GM10266 (cell line): ENCODE results near the gene SKIDA1.

Experiments
- DNase-seq: peaks from one replicate; pipeline ENCODE4 v3.0.0; 2012; ENCODE audit errors: extremely low spot score
- TF ChIP-seq, protein P1 (sequence below): IDR thresholded peaks from 2 replicates; pipeline ENCODE4 v1.5.1; 2012; ENCODE audit warnings: mild to moderate bottlenecking, low read depth; ENCODE audit not compliant: control insufficient read depth, insufficient read depth; ENCODE audit errors: missing control alignments

SKIDA1 gene

DNA sequence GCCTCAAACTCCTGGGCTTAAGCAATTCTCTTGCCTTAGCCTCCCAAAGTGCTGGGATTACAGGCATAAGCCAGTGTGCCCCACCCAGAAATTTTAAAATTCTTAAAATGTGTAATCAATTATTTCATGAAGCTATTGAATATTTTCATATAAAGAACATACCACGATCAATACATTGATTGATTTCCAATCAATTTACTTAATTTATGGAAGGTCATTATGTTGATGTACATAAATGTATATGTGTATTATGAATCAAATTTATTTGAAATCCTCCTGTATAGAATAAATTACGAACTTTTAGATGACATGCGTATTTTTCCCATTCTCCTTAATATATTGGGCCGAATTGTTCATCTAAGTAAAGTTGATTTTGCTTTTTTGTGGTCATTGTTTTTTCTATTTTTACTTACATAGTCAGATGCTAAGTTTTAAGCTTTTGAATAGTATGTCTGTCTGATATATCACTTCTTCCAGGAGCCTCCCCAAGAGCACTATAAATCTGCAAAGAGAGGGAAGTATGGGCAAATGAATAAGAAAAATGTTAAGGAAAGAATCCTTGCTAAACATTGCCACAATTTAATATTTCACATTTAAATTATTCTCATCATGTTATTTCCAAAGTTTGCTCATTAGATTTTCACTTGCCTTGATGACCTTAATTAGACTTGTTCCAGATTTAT is 35.3 kb downstream of the SKIDA1 start:
- DNase-seq = no peak
- TF ChIP-seq, protein P1, sequence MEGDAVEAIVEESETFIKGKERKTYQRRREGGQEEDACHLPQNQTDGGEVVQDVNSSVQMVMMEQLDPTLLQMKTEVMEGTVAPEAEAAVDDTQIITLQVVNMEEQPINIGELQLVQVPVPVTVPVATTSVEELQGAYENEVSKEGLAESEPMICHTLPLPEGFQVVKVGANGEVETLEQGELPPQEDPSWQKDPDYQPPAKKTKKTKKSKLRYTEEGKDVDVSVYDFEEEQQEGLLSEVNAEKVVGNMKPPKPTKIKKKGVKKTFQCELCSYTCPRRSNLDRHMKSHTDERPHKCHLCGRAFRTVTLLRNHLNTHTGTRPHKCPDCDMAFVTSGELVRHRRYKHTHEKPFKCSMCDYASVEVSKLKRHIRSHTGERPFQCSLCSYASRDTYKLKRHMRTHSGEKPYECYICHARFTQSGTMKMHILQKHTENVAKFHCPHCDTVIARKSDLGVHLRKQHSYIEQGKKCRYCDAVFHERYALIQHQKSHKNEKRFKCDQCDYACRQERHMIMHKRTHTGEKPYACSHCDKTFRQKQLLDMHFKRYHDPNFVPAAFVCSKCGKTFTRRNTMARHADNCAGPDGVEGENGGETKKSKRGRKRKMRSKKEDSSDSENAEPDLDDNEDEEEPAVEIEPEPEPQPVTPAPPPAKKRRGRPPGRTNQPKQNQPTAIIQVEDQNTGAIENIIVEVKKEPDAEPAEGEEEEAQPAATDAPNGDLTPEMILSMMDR = no peak

DNA sequence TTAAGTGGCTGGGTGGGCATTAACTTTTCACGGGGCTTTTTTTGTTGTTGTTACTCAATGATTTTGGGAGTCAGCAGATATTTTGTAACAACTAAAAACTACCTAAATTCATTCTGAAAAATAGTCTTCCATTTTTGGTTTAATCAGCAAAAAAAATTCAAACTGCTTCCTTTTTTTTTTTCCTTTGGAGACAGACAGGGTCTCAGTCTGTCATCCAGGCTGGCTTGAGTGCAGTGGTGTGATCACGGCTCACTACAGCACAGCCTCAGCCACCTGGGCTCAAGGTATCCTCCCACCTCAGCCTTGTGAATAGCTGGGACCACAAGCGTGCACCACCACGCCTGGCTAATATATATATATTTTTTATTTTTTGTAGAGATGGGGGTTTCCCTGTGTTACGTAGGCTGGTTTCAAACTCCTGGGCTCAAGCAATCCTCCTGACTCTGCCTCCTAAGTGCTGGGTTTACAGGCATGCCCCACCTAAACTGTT is 36.5 kb downstream of the SKIDA1 start:
- DNase-seq = no peak
- TF ChIP-seq, protein P1 = no peak

DNA sequence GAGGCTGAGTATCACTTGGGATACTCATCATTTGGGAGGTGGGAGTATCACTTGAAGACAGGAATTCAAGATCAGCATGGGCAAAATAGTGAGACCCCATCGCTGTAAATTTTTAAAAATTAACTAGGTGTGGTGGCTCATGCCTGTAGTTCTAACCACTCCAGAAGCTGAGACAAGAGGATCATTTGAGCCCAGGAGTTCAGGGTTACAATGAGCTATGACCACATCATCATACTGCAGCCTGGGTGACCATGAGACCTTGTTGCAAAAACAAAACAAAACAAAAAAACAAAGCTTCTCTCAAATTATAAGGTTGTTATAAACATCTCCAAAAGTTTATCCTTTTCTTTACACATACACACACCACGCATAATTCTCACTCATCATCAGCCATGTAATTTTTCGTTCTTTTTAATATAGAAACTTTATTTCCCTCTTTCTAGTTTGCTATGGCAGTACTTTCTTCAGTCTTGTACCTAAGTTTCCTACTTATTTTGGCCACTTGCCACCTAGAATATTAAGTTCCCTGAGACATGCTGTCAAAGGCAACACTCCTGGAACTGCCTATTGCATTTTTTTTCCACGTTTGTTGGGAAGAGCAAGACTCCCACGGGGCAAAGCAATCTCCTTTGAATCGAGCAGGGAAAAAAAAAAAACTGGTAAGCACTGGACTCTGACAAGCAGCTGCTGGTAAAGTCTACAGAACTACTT is 37.1 kb downstream of the SKIDA1 start:
- DNase-seq = no peak
- TF ChIP-seq, protein P1 = no peak

DNA sequence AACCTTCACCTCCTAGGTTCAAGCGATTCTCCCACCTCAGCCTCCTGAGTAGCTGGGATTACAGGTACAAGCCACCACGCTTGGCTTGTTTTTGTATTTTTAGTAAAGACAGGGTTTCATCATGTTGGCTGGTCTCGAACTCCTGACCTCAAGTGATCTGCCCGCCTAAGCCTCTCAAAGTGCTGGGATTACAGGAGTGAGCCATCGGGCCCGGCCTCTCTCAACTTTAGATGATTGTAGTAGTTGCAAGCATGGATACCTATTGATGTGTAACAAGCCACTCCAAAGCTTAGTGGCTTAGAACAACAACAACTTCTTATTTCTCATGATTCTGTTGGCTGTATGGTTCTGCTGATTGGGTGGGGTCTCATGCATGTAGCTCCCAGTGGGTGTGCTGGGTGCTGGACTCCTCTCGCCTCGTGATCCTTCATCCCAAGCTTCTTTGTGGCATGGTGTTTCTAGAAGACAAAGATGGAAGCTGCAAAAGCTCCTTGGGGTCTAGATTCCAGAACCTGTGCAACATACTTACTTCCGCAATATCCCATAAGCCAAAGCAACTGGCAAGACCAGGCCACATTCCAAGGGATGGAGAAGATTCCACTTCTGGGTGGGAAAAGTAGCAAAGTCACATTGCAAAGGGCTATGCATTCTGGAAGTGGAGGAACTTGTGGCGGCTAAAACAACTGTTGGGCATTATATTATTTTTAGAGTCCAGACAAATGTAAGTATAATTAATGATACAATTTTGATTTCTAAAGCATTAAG is 37.9 kb downstream of the SKIDA1 start:
- TF ChIP-seq, protein P1 = no peak
- no peak for DNase-seq

GRCh38 chr10:21482821-21483220 is 42.7 kb downstream of the SKIDA1 start:
- no peak for DNase-seq
- TF ChIP-seq, protein P1 = no peak

DNA sequence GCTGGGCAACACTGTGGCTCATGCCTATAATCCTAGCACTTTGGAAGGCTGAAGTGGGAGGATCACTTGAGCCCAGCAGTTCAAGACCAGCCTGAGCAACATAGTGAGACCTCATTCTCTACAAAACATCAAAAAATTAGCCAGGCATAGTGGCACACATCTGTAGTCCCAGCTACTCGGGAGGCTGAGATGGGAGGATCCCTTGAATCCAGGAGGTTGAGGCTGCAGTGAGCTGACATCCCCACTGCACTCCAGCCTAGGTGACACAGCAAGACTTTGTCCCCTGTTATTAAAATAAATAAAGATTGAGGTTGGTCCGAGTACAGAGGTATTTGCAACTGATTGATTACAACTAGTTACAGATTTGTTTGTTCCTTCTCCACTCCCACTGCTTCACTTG is 44.1 kb downstream of the SKIDA1 start:
- TF ChIP-seq, protein P1 = no peak

More for the DNA sequence above, 44.1 kb downstream of the SKIDA1 start:
- DNase-seq = no peak
